K562 (cell line): ENCODE measurements around the gene TBC1D1. TPM values are rescaled to one million over a fixed set of nuclear protein-coding genes. Genes with fewer than 3 reads are reported as not detected.

Experiments
- DIDO1 ChIP-seq: fragments of 450-650 bp; IDR thresholded peaks from 2 replicates; pipeline ENCODE4 v1.6.1; 2016; ENCODE audit warnings: low read depth, missing biosample characterization, missing genetic modification characterization
- DNMT1 ChIP-seq: fragments of 450-650 bp; IDR thresholded peaks from 2 replicates; pipeline ENCODE4 v1.6.1; 2016; ENCODE audit warnings: antibody characterized with exemption, mild to moderate bottlenecking
- HNRNPK ChIP-seq: fragments of 200-400 bp; formaldehyde crosslinking; IDR thresholded peaks from one replicate; pipeline ENCODE4 v1.6.1; 2018; ENCODE audit warnings: mild to moderate bottlenecking, low read depth, low read length; ENCODE audit not compliant: poor library complexity, severe bottlenecking
- MCM2 ChIP-seq: fragments of 450-650 bp; IDR thresholded peaks from 2 replicates; pipeline ENCODE4 v1.6.1; 2017; ENCODE audit warnings: low read depth, mild to moderate bottlenecking
- PBX2 ChIP-seq, 2 experiments: IDR thresholded peaks in 1 of 2; conservative IDR thresholded peaks in 1 of 2; 2 replicates each; pipeline ENCODE4 v1.6.1; 2016; ENCODE audit warnings: low read depth in 2 of 2, mild to moderate bottlenecking in 1 of 2, missing compliant biosample characterization in 1 of 2, missing genetic modification characterization in 1 of 2, moderate library complexity in 1 of 2
- ZNF77 ChIP-seq: fragments of 250-450 bp; sonication (Bioruptor Pico); IDR thresholded peaks from 2 replicates; pipeline ENCODE4 v1.5.0; 2020
- polyA plus RNA-seq, 8 experiments: library from polyadenylated mRNA; depleted of rRNA in 4 of 8; stranded (reverse) in 5 of 8; unstranded in 3 of 8; fragments of >200 nt; fragmentation: Nextera tagmentation in 2 of 8; fragmentation: Illumina TruSeq in 1 of 8; extraction: Ambion mirVana in 2 of 8; extraction: Trizol in 1 of 8; gene quantifications; 2 replicates each; pipeline versions ENCODE4 v1.2.1 to v1.2.3, GENCODE V29; 2011 to 2014; ENCODE audit warnings: inconsistent platforms in 1 of 8, missing spikeins in 1 of 8
- total RNA-seq, 7 experiments: library from RNA; depleted of rRNA in 6 of 7; stranded (reverse); fragments of >200 nt in 6 of 7; fragmentation: Illumina TruSeq in 2 of 7; extraction: Trizol in 2 of 7; gene quantifications; 2 replicates each; pipeline versions ENCODE4 v1.2.1 to v1.2.3, GENCODE V29; 2011 to 2021; ENCODE audit warnings: low replicate concordance in 1 of 7
- TF ChIP-seq, protein P1 (sequence below): fragments of 250-450 bp; sonication (Bioruptor Pico); IDR thresholded peaks from 2 replicates; pipeline ENCODE4 v1.4.0; 2020; ENCODE audit warnings: mild to moderate bottlenecking, moderate library complexity
- TF ChIP-seq, protein P2 (sequence below): sonication (generic); formaldehyde crosslinking; IDR thresholded peaks from 2 replicates; pipeline ENCODE4 v1.8.0; 2022; ENCODE audit warnings: mild to moderate bottlenecking, low read depth, missing genetic modification reagents

TBC1D1 gene
- total and polyA plus RNA-seq, 9 of the 15 experiments (the other 6 are each of a cell fraction or from before 2014, with no cell fraction given), result 0.59 to 14.2 (median 8.8) TPM

DNA sequence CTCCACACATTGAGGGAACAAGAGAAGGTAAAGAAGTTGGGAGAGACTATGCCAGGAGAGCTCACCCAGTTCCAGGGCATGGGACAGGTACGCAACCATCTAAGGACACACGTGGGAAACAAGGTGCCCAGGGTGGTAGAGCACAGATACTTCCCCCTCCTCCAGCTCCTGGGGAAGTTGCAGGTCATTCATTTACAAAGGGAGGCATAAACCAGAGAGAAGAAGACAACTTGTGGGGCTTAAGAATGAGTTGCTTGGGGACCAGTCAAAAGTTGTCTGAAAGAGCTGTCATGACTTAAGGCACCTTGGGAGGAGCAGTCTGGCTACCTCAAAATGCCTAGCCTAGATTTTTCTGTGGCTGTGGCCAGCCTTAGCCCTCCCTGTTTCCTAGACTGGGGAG is 255.5 kb downstream of the TBC1D1 start (continued):
- TF ChIP-seq, protein P1, sequence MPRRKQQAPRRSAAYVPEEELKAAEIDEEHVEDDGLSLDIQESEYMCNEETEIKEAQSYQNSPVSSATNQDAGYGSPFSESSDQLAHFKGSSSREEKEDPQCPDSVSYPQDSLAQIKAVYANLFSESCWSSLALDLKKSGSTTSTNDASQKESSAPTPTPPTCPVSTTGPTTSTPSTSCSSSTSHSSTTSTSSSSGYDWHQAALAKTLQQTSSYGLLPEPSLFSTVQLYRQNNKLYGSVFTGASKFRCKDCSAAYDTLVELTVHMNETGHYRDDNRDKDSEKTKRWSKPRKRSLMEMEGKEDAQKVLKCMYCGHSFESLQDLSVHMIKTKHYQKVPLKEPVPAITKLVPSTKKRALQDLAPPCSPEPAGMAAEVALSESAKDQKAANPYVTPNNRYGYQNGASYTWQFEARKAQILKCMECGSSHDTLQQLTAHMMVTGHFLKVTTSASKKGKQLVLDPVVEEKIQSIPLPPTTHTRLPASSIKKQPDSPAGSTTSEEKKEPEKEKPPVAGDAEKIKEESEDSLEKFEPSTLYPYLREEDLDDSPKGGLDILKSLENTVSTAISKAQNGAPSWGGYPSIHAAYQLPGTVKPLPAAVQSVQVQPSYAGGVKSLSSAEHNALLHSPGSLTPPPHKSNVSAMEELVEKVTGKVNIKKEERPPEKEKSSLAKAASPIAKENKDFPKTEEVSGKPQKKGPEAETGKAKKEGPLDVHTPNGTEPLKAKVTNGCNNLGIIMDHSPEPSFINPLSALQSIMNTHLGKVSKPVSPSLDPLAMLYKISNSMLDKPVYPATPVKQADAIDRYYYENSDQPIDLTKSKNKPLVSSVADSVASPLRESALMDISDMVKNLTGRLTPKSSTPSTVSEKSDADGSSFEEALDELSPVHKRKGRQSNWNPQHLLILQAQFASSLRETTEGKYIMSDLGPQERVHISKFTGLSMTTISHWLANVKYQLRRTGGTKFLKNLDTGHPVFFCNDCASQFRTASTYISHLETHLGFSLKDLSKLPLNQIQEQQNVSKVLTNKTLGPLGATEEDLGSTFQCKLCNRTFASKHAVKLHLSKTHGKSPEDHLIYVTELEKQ (CRISPR knock-in tag), result no peak
- TF ChIP-seq, protein P2, sequence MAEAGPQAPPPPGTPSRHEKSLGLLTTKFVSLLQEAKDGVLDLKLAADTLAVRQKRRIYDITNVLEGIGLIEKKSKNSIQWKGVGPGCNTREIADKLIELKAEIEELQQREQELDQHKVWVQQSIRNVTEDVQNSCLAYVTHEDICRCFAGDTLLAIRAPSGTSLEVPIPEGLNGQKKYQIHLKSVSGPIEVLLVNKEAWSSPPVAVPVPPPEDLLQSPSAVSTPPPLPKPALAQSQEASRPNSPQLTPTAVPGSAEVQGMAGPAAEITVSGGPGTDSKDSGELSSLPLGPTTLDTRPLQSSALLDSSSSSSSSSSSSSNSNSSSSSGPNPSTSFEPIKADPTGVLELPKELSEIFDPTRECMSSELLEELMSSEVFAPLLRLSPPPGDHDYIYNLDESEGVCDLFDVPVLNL (CRISPR knock-in tag), result no peak
- TF ChIP-seq ZNF77 (CRISPR knock-in tag) (no peak), DIDO1 (tag) (no peak), MCM2 (no peak), HNRNPK (no peak), DNMT1 (no peak), PBX2 (CRISPR knock-in tag; IDR thresholded peaks at IDR 0.05; ENCODE audit: low read depth) (no peak), PBX2 (tag; conservative IDR thresholded peaks at IDR 0.05; ENCODE audit: low read depth) (no peak)
